Activated CD4-positive, alpha-beta T cell treated with anti-CD3 and anti-CD28 coated beads, Interleukin-2, amount 50 U/mL, for 48 hours (primary cell): Measurements from ENCODE around the gene ANKFN1.
"Not testable (repeated sequence)": the region's sequence is repeated elsewhere in the genome, so short reads cannot be mapped to it uniquely, and the experiment has no call there.

ENCODE experiments used
- DNase-seq, 2 experiments: peaks; one replicate each; pipeline ENCODE4 v3.0.0-alpha.2; 2020

The ANKFN1 gene

GRCh38 chr17:56350592-56350991 lies 197.3 kb downstream of the ANKFN1 start:
- no peak for DNase-seq

- DNase-seq = no peak
Observed at GRCh38 chr17:56351675-56352074, 198.4 kb downstream of the ANKFN1 start.

GRCh38 chr17:56358651-56359050 lies 205.4 kb downstream of the ANKFN1 start:
- DNase-seq = no peak

- DNase-seq = no peak
Observed at GRCh38 chr17:56359518-56359917, 206.2 kb downstream of the ANKFN1 start.

- DNase-seq = no peak
Observed at GRCh38 chr17:56367366-56367765, 214.1 kb downstream of the ANKFN1 start.

GRCh38 chr17:56373981-56374833 lies 220.9 kb downstream of the ANKFN1 start:
- DNase-seq = no peak

GRCh38 chr17:56389356-56389755 lies 236.1 kb downstream of the ANKFN1 start:
- DNase-seq = no peak

- DNase-seq = no peak
Observed at GRCh38 chr17:56392321-56392720, 239.0 kb downstream of the ANKFN1 start.

GRCh38 chr17:56393156-56393555 lies 239.9 kb downstream of the ANKFN1 start:
- no peak for DNase-seq

GRCh38 chr17:56395787-56396186 lies 242.5 kb downstream of the ANKFN1 start:
- no peak for DNase-seq

- DNase-seq = no peak
Observed at GRCh38 chr17:56407086-56407485, 253.8 kb downstream of the ANKFN1 start.

GRCh38 chr17:56412356-56412755 lies 259.1 kb downstream of the ANKFN1 start:
- DNase-seq = not testable (repeated sequence)

GRCh38 chr17:56416682-56417351 lies 263.5 kb downstream of the ANKFN1 start:
- no peak for DNase-seq

- DNase-seq = no peak
Observed at GRCh38 chr17:56424005-56424404, 270.7 kb downstream of the ANKFN1 start.

GRCh38 chr17:56424543-56425044 lies 271.3 kb downstream of the ANKFN1 start:
- DNase-seq = no peak

- DNase-seq = no peak
Observed at GRCh38 chr17:56425483-56425882, 272.2 kb downstream of the ANKFN1 start.

- no peak for DNase-seq
Observed at GRCh38 chr17:56426901-56427300, 273.6 kb downstream of the ANKFN1 start.

- DNase-seq = no peak
Observed at GRCh38 chr17:56431736-56432135, 278.5 kb downstream of the ANKFN1 start.

GRCh38 chr17:56432443-56432842 lies 279.2 kb downstream of the ANKFN1 start:
- no peak for DNase-seq

- no peak for DNase-seq
Observed at GRCh38 chr17:56434610-56435009, 281.3 kb downstream of the ANKFN1 start.

GRCh38 chr17:56436142-56436541 lies 282.9 kb downstream of the ANKFN1 start:
- DNase-seq = no peak

- no peak for DNase-seq
Observed at GRCh38 chr17:56440419-56440818, 287.1 kb downstream of the ANKFN1 start.

- DNase-seq = no peak
Observed at GRCh38 chr17:56441308-56441707, 288.0 kb downstream of the ANKFN1 start.
